Raji (cell line): ENCODE results near the gene PRG2.

Experiments
- POLR2A ChIP-seq: IDR thresholded peaks from 2 replicates; pipeline ENCODE4 v1.6.1; 2011; ENCODE audit warnings: low read depth, low read length, control low read depth; ENCODE audit not compliant: insufficient read depth

Gene PRG2

GRCh38 chr11:57353446-57353845 is 37.0 kb downstream of the PRG2 start:
- no peak for TF ChIP-seq POLR2A

GRCh38 chr11:57353036-57353435 is 37.4 kb downstream of the PRG2 start:
- TF ChIP-seq POLR2A, result no peak

- TF ChIP-seq POLR2A, result no peak
Measured at GRCh38 chr11:57349491-57350274, 40.8 kb downstream of the PRG2 start.

GRCh38 chr11:57348636-57349313 is 41.7 kb downstream of the PRG2 start:
- TF ChIP-seq POLR2A, result no peak

- no peak for TF ChIP-seq POLR2A
Measured at GRCh38 chr11:57348052-57348451, 42.4 kb downstream of the PRG2 start.

- TF ChIP-seq POLR2A, result no peak
Measured at GRCh38 chr11:57347336-57347735, 43.1 kb downstream of the PRG2 start.

- no peak for TF ChIP-seq POLR2A
Measured at GRCh38 chr11:57345555-57346211, 44.8 kb downstream of the PRG2 start.

GRCh38 chr11:57344826-57345225 is 45.6 kb downstream of the PRG2 start:
- no peak for TF ChIP-seq POLR2A

- TF ChIP-seq POLR2A, result no peak
Measured at GRCh38 chr11:57343825-57344224, 46.6 kb downstream of the PRG2 start.

- no peak for TF ChIP-seq POLR2A
Measured at GRCh38 chr11:57342702-57343101, 47.7 kb downstream of the PRG2 start.

GRCh38 chr11:57341250-57341808 is 49.1 kb downstream of the PRG2 start:
- no peak for TF ChIP-seq POLR2A

GRCh38 chr11:57340039-57340615 is 50.3 kb downstream of the PRG2 start:
- no peak for TF ChIP-seq POLR2A

GRCh38 chr11:57339328-57339727 is 51.1 kb downstream of the PRG2 start:
- no peak for TF ChIP-seq POLR2A

- no peak for TF ChIP-seq POLR2A
Measured at GRCh38 chr11:57338142-57338541, 52.3 kb downstream of the PRG2 start, which contains the start of gene P2RX3. Gene P2RX3, plus strand, starts transcription at chr11:57338352. Its CDS starts 199 bp downstream, at chr11:57338551.
